ENCODE results near the gene BRSK1. TPM values are rescaled to one million over a fixed set of nuclear protein-coding genes. Genes with fewer than 3 reads are reported as not detected.

BRSK1 gene
- total RNA-seq, 2 experiments from 2014 or later = 5.6 to 5.7 TPM

DNA sequence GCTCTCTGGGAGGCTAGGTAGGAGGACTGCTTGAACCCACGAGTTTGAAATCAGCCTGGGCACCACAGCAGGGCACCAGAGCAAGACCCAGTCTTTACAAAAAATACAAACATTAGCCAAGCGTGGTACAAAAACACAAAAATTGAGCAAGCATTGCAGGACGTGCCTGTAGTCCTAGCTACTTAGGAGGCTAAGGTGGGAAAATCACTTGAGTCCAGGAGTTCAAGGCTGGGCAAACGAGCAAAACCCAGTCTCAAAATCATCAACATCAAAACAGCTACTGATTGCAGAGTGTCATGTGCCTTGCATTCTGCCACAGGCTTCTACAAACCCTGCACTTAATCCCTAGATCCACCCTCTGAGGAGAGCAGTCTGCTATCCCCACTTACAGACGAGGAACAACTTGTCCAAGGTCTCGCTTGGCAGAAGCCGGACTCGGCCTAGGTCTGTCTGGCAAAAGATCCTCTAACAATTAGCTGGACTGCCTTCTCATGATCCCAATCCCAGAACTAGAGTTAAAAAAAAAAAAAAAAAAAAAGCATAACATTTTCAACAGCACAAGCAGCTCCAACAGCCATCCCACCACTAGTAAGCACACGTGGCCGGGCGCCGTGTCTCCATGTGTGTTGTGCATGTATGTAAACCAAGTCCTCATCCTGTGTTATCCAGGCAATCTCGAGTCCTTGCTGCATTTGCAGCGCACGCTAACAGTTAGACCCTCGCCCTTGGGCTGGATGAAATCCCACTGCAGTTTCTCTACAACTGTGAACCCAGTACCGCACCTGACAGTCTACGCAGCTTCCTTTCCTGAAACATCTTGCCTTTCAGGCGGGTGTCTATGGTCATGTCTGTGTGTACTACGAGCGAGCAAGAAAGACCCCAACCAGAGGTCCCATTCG is 27.0 kb upstream of the BRSK1 start:
- CTCF ChIA-PET = interaction anchor here (0.8 to 5.0 kb wide), 4 partner anchors 20 to 128 kb away, joined by 3 to 25 read pairs (median 6); no protein-coding TSS in a partner anchor

DNA sequence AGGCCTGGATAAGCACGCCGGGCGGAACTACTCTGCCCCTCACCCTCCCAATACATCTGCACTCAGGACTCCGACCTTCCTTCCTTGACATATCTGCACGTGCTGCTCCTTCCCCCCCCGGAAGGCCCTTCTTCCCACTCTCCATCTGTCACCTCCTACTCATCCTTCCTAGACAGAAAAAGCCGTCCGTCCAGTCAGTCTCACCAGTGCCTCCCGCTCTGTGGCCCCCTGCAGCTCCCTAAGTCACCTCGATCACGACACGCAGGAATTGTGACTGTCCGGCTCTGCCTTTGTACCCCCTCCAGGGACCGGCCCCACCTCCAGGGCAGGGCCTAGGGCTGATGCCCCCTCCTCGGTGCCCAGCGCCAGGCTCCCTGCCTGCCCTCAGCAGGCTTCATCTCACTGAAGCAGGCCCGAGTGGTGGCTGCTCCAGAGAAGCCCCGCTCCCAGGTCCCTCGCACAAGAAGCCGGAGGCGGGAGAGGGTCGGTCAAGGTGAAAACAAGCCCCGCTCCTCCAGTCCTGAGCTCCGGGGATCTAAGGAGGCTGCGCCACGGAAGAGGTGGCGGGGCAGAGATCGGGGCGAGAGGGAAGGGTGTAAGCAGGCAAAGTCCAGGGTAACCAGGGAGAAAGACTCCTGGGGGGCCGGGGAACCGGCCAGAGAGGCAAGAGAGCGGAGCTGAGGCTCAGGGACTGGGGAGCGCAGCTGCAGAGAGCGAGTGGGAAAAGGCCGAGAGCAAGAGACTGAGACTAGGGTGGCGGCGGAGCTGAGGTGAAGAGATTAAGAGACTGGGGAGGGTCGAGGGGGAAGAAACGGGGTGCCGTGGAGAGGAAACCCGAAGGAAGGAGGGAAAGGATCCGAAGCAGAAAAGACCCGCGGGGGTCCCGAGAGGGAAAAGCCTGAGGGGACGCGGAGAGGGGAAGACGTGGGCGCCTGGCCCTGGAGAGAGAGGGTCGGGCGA is 26.1 kb upstream of the BRSK1 start:
- Mint-ChIP-seq H3K4me1 (peaks cover 42% of the 10 kb centered on the region), H3K27ac (peak overlapping the region; percentile 100), H3K36me3 (ENCODE audit: low read depth) (peaks cover 58% of the 10 kb centered on the region), H3K4me3 (peak overlapping the region; percentile 100), H3K27me3 (no peaks in the 10 kb centered on the region), H3K9me3 (no peaks in the 10 kb centered on the region)
- POLR2A ChIA-PET = interaction anchor here (1.2 to 6.9 kb wide), 7 partner anchors 21 to 204 kb away, joined by 3 to 96 read pairs (median 8); partner anchors contain the start of genes HSPBP1, ISOC2, KMT5C and RPL28
- peak; percentile 34 for DNase-seq
- CTCF ChIA-PET = interaction anchor here (1.2 to 5.0 kb wide), 3 partner anchors 19 to 48 kb away, joined by 3 to 25 read pairs (median 9); no protein-coding TSS in a partner anchor

More for the DNA sequence above, 27.0 kb upstream of the BRSK1 start:
- H3K9me3 Mint-ChIP-seq = no peaks in the 10 kb centered on the region
- DNase-seq = no peak
- H3K36me3 Mint-ChIP-seq (ENCODE audit: low read depth) = peaks cover 57% of the 10 kb centered on the region
- H3K4me3 Mint-ChIP-seq = peak overlapping the region; percentile 100
- peak overlapping the region; percentile 100 for H3K27ac Mint-ChIP-seq
- H3K27me3 Mint-ChIP-seq = no peaks in the 10 kb centered on the region
- peaks cover 50% of the 10 kb centered on the region for H3K4me1 Mint-ChIP-seq
- POLR2A ChIA-PET = interaction anchor here (0.8 to 6.9 kb wide), 15 partner anchors 10 to 793 kb away, joined by 3 to 96 read pairs (median 4); partner anchors contain the start of genes HSPBP1, ISOC2, KMT5C and LENG9

DNA sequence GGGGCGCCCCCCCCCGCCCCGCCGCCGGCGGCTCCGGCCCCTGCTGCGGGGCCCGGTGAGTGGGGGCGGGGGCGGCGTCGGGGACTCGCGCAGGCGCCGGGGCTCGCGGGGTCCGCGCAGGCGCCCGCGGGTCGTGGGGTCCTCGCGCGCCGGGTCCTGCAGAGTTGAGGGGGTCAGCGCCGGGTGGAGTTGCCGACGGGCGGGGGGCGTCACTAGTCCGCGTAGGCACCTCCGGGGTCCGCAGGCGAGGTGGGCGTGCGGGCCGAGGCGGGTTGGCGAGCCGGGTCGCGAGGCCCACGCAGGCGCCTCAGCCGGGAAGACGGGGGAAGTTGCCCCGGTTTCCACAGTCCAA is 25.3 kb upstream of the BRSK1 start:
- Mint-ChIP-seq H3K27ac (peak overlapping the region; percentile 98), H3K36me3 (ENCODE audit: low read depth) (peaks cover 53% of the 10 kb centered on the region), H3K27me3 (no peaks in the 10 kb centered on the region), H3K9me3 (no peaks in the 10 kb centered on the region), H3K4me3 (peak overlapping the region; percentile 100), H3K4me1 (peaks cover 34% of the 10 kb centered on the region)
- no peak for DNase-seq
- POLR2A ChIA-PET = interaction anchor here (1.2 to 5.7 kb wide), 13 partner anchors 19 to 366 kb away, joined by 3 to 96 read pairs (median 12); partner anchors contain the start of genes FIZ1, HSPBP1, KMT5C and TMEM238
- CTCF ChIA-PET = interaction anchor here (1.2 to 5.0 kb wide), 3 partner anchors 33 to 48 kb away, joined by 3 to 25 read pairs (median 8); no protein-coding TSS in a partner anchor

DNA sequence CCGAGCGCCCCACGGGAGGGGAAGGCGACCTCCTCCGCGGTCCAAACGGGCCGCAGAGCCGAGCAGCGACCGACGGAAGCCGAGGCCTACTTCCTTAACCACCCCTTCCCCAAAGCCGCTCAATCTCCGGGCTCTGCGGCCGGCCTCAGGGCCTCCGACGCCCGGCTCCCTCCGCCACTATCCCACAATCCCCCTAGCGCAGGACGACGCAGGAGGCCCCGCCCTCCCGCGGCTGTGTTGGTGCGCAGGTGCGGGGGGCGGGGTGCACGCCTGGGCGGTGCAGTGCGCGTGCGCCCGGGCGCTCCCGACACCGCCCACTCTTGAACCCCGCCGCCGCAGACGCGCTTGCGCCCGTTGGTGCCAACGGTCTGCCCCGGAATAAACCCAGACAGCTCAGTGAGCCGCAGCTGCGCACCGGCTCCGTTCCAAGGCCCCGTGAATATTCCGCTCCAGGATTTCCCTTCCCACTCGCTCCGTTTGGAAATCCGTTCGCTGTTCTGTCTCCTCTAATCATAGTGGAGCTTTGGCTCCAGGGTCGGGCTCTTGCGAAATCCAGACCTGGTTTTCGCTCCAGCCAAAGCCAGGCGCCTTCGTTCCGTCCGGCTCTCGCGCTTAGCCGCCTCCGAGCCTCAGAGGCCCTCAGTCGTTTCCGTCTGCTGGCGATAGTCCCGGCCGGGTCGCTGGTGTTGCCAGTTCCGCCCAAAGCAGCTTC is 24.8 kb upstream of the BRSK1 start, which contains the start of gene PPP6R1:
Gene PPP6R1 (minus strand): TSS at position 190 of the 712 bp plus-strand sequence. CDS start 11,914 bp downstream, outside the sequence.
- DNase-seq = peak; percentile 95
- Mint-ChIP-seq H3K36me3 (ENCODE audit: low read depth) (peaks cover 48% of the 10 kb centered on the region), H3K4me1 (peaks cover 29% of the 10 kb centered on the region), H3K4me3 (peak within 1 kb of the TSS; percentile 100), H3K27ac (peak within 1 kb of the TSS; percentile 100), H3K9me3 (no peaks in the 10 kb centered on the region), H3K27me3 (no peaks in the 10 kb centered on the region)
- CTCF ChIA-PET = interaction anchor here (0.7 to 2.3 kb wide), 7 partner anchors 19 to 257 kb away, joined by 3 to 8 read pairs (median 4); partner anchors contain the start of gene HSPBP1
- POLR2A ChIA-PET = interaction anchor here (0.7 to 2.5 kb wide), 32 partner anchors 9 to 398 kb away, joined by 3 to 81 read pairs (median 4); partner anchors contain the start of genes FIZ1, HSPBP1, KMT5C and TMEM238

- peak overlapping the region; percentile 78 for H3K4me3 Mint-ChIP-seq
- H3K36me3 Mint-ChIP-seq (ENCODE audit: low read depth) = peaks cover 41% of the 10 kb centered on the region
- H3K9me3 Mint-ChIP-seq = no peaks in the 10 kb centered on the region
- ChIA-PET POLR2A (interaction anchor here (0.7 to 2.5 kb wide), 33 partner anchors 10 to 397 kb away, joined by 3 to 81 read pairs (median 4); partner anchors contain the start of genes FIZ1, HSPBP1, KMT5C and TMEM238), CTCF (interaction anchor here (0.7 to 2.3 kb wide), 9 partner anchors 18 to 257 kb away, joined by 3 to 8 read pairs (median 3); partner anchors contain the start of gene HSPBP1)
- peaks cover 29% of the 10 kb centered on the region for H3K4me1 Mint-ChIP-seq
- no peak for DNase-seq
- H3K27me3 Mint-ChIP-seq = no peaks in the 10 kb centered on the region
- peak overlapping the region; percentile 98 for H3K27ac Mint-ChIP-seq
Observed at GRCh38 chr19:55259540-55260210, 24.1 kb upstream of the BRSK1 start.

DNA sequence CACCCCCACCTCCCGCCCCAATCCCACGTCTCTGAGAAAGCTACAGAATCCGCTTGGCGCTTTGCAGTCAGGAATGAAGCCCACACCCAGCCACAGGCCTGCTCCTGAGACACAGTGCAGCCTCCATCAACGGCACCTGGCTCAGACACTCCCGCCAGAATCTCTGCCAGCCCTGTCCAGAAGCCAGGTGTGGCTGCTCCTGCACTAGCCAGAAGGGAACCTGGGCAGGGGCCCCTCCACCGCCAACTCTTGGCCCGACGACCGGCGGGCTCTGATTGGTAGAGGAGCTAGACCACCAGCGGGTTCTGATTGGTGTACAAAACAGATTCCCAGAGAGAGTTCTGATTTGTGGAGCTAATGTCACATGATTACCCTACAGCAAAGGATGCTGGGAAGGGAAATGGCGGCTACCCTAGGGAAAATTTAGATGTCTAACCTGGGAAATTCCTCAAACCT is 22.1 kb upstream of the BRSK1 start:
- no peak for DNase-seq
- Mint-ChIP-seq H3K27me3 (no peaks in the 10 kb centered on the region), H3K4me1 (peaks cover 20% of the 10 kb centered on the region), H3K9me3 (peaks cover 6% of the 10 kb centered on the region), H3K4me3 (no peak overlapping the region), H3K36me3 (ENCODE audit: low read depth) (peaks cover 28% of the 10 kb centered on the region), H3K27ac (no peak overlapping the region)
- POLR2A ChIA-PET = interaction anchor here (0.8 to 1.0 kb wide), 3 partner anchors 15 to 345 kb away, joined by 3 to 4 read pairs (median 3); no protein-coding TSS in a partner anchor
- CTCF ChIA-PET = interaction anchor here (0.6 kb wide), 1 partner anchor 51 kb away, joined by 5 read pairs; no protein-coding TSS in a partner anchor

DNA sequence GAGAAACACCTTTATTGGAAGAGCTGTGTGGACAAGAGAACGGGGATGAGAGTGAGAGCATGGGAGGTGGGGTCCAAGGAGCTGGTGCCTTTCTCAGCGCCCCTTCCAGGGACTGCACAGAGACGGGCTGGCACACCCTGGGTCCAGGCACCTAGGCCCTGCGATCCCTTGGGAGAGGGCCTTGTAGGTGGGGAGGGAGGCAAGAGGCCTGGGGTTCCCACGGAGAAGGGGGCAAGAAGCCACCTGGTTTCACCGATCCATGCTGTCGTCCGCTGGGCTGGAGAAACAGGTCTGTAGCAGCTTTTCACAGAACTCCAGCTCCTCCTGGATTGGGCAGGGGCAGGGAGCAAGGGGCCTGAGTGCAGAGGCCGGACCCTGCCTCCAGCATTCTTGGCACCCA is 21.4 kb upstream of the BRSK1 start:
- Mint-ChIP-seq H3K27ac (no peak overlapping the region), H3K36me3 (ENCODE audit: low read depth) (peaks cover 24% of the 10 kb centered on the region), H3K4me3 (no peak overlapping the region), H3K9me3 (peaks cover 7% of the 10 kb centered on the region), H3K4me1 (peaks cover 15% of the 10 kb centered on the region), H3K27me3 (no peaks in the 10 kb centered on the region)
- no peak for DNase-seq
- POLR2A ChIA-PET = interaction anchor here (1.0 kb wide), 1 partner anchor 21 kb away, joined by 4 read pairs; no protein-coding TSS in a partner anchor
- CTCF ChIA-PET = no interaction called here

- Mint-ChIP-seq H3K27ac (no peak overlapping the region), H3K4me1 (peaks cover 10% of the 10 kb centered on the region), H3K27me3 (no peaks in the 10 kb centered on the region), H3K9me3 (peaks cover 7% of the 10 kb centered on the region), H3K4me3 (no peak overlapping the region), H3K36me3 (ENCODE audit: low read depth) (peaks cover 17% of the 10 kb centered on the region)
- no peak for DNase-seq
- ChIA-PET POLR2A (no interaction called here), CTCF (no interaction called here)
Observed at GRCh38 chr19:55264531-55264930, 19.3 kb upstream of the BRSK1 start.

GRCh38 chr19:55265173-55265572 is 18.6 kb upstream of the BRSK1 start:
- Mint-ChIP-seq H3K4me3 (no peak overlapping the region), H3K36me3 (ENCODE audit: low read depth) (peaks cover 16% of the 10 kb centered on the region)

DNA sequence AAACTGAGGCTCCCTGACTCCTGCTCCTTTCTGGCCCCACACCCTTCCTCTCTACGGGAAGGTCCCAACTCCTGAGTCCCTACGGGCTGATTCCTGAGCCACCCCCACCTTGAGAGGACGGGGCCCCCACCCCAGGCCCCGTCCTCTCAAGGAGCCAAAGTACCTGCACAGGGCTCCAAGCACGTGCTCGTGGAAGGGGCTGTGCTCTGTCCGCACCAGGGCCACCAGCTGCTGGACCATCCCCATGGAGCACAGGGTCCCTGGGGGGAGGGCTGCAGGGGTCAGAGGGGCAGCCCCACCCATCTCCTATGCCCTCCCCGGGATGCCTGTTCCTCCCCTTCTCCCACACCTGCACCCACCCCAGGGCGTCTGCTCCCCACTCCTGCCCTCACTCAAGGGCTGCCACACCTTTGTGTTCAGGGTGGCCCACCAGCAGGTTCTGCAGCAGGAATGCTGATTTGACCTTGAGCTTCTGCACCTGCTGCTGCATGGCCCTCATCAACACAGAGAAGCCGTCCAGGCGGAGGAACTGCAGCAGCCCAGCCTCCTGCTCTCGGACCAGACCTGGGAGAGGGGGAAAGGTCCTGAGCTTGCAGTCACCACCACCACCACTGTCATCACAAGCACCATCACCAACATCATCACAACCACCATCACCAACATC is 17.9 kb upstream of the BRSK1 start:
- ChIA-PET CTCF (no interaction called here), POLR2A (no interaction called here)
- H3K4me1 Mint-ChIP-seq = peaks cover 4% of the 10 kb centered on the region
- H3K27ac Mint-ChIP-seq = no peak overlapping the region
- H3K36me3 Mint-ChIP-seq (ENCODE audit: low read depth) = peaks cover 20% of the 10 kb centered on the region
- peaks cover 7% of the 10 kb centered on the region for H3K9me3 Mint-ChIP-seq
- no peak overlapping the region for H3K4me3 Mint-ChIP-seq
- no peaks in the 10 kb centered on the region for H3K27me3 Mint-ChIP-seq
- DNase-seq = no peak

More at GRCh38 chr19:55265173-55265572, 18.6 kb upstream of the BRSK1 start:
- DNase-seq = no peak
- Mint-ChIP-seq H3K9me3 (peaks cover 7% of the 10 kb centered on the region), H3K27ac (no peak overlapping the region), H3K4me1 (peaks cover 9% of the 10 kb centered on the region), H3K27me3 (no peaks in the 10 kb centered on the region)
- ChIA-PET POLR2A (no interaction called here), CTCF (no interaction called here)

- Mint-ChIP-seq H3K27me3 (no peaks in the 10 kb centered on the region), H3K9me3 (peaks cover 7% of the 10 kb centered on the region), H3K4me1 (peaks cover 4% of the 10 kb centered on the region), H3K36me3 (ENCODE audit: low read depth) (peaks cover 20% of the 10 kb centered on the region), H3K4me3 (no peak overlapping the region), H3K27ac (no peak overlapping the region)
- ChIA-PET CTCF (no interaction called here), POLR2A (no interaction called here)
- DNase-seq = no peak
Observed at GRCh38 chr19:55266404-55266803, 17.4 kb upstream of the BRSK1 start.

Data from activated CD4-positive, alpha-beta memory T cell treated with anti-CD3 and anti-CD28 coated beads, Interleukin-2, amount 10 ng/mL, durations not matched to agents 7 days and 5 days (primary cell).